Measurements from ENCODE around the gene MAML3.

DNA sequence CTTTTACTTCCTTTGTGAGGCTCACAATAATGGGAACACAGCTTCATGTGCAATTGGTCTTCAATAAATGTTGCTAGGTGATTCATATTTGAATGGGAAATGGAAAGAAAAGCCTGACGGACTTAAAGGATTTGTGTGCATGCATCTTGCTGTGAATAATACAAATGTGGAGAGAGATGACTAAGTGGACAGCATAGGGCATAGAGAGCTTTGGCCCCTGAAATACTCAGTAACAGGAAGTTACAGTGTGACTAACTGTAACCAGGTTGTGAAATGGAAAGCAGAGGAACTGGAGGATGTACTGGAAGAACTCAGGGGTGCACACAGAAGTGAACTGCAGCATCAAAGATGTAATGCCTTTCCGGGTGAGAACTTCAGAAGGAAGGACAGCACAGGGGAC, 281.7 kb downstream of the MAML3 start:
- TF ChIP-seq, protein P1, sequence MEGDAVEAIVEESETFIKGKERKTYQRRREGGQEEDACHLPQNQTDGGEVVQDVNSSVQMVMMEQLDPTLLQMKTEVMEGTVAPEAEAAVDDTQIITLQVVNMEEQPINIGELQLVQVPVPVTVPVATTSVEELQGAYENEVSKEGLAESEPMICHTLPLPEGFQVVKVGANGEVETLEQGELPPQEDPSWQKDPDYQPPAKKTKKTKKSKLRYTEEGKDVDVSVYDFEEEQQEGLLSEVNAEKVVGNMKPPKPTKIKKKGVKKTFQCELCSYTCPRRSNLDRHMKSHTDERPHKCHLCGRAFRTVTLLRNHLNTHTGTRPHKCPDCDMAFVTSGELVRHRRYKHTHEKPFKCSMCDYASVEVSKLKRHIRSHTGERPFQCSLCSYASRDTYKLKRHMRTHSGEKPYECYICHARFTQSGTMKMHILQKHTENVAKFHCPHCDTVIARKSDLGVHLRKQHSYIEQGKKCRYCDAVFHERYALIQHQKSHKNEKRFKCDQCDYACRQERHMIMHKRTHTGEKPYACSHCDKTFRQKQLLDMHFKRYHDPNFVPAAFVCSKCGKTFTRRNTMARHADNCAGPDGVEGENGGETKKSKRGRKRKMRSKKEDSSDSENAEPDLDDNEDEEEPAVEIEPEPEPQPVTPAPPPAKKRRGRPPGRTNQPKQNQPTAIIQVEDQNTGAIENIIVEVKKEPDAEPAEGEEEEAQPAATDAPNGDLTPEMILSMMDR (IDR thresholded peaks at IDR 0.05): no peak
- no peak for TF ChIP-seq EP300 (IDR thresholded peaks at IDR 0.05)
